GM10266 (cell line): ENCODE data around the gene KIF13A.

Experiments
- DNase-seq: peaks from one replicate; pipeline ENCODE4 v3.0.0; 2012; ENCODE audit errors: extremely low spot score
- TF ChIP-seq, protein P1 (sequence below): IDR thresholded peaks from 2 replicates; pipeline ENCODE4 v1.5.1; 2012; ENCODE audit warnings: mild to moderate bottlenecking, low read depth; ENCODE audit not compliant: control insufficient read depth, insufficient read depth; ENCODE audit errors: missing control alignments

KIF13A gene

DNA sequence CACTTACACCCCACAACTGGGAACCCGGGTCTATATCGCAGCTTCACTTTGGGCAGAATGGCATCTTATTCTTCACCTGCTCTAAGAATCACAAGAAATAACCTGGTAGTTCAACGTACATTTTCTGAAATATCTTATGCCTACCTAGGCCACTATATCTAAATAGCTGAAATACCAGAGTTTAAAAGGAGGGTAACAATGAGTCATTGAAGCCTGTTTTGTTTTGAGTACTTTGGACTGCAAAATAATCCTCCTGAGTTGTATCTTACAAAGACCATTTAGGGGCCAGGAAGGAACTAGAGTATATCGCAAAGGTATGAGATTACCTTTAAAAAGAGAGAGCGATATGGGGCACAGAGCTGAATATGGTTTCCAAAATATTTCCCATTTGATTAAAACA, 184.0 kb downstream of the KIF13A start:
- no peak for DNase-seq
- TF ChIP-seq, protein P1, sequence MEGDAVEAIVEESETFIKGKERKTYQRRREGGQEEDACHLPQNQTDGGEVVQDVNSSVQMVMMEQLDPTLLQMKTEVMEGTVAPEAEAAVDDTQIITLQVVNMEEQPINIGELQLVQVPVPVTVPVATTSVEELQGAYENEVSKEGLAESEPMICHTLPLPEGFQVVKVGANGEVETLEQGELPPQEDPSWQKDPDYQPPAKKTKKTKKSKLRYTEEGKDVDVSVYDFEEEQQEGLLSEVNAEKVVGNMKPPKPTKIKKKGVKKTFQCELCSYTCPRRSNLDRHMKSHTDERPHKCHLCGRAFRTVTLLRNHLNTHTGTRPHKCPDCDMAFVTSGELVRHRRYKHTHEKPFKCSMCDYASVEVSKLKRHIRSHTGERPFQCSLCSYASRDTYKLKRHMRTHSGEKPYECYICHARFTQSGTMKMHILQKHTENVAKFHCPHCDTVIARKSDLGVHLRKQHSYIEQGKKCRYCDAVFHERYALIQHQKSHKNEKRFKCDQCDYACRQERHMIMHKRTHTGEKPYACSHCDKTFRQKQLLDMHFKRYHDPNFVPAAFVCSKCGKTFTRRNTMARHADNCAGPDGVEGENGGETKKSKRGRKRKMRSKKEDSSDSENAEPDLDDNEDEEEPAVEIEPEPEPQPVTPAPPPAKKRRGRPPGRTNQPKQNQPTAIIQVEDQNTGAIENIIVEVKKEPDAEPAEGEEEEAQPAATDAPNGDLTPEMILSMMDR = no peak

DNA sequence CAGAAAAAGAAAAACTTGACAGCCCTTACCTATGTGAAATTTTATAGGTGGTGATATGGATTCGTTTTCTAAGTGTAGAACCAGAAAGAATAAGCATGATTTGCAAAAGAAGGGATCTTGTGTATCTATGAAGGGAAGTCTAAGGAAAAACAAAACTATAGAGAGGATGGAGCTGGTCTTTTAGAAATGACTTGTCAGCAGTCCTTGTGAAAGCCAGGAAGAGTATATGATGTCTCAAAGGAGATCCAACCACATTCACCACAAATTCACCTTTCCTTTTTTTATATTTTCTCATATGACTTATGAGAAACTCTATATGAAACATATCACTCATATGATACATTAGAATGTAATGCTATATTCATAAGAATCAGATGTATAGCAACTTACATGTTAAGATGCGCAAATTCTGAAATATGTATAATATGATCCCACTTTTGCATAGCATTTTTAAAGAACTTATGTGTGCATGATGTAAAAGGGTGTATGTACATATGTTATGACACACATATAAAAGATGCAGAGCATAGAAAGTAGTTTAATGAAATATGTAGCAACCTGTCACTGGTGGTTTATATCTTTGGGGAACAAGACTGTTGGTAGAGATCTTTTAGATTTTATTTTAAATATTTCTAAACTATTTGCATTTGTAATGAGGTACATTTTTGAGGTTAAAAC, 188.8 kb downstream of the KIF13A start:
- TF ChIP-seq, protein P1 = no peak
- DNase-seq = no peak

- TF ChIP-seq, protein P1 = no peak
- DNase-seq = no peak
Observed at GRCh38 chr6:17790489-17790888, 196.9 kb downstream of the KIF13A start.

DNA sequence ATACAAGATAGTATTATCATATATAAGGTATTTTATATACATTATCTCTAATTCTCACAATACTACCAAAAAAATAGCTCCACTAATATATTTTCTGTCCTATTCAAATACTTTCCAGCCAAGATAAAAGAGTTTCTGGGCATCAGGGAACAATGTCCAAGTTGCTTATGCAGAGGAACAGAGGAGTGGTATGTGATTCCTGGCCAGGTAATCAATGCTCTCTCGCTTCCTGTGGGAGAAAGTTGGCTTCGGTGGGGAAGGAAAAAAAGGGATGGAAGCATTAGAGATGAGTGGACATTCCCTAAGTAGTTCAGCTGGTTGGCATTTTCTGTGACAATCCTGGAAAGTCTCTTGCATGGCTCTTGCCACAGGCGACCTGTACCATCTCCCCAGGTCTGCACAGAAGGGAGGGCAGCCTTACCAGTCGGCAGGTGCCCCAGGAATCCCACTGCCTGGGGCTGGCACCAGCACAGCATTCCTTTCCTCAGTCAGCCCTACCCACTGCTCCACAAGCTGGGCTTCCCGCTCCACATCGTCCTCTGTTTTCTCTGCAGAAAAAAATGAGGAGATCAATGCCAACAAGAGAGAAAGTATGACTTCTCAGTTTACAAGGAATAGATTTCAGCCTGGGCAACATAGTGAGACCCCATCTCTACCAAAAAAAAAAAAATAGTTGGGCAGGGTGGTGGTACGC, 202.2 kb downstream of the KIF13A start:
- no peak for DNase-seq
- TF ChIP-seq, protein P1 = no peak

DNA sequence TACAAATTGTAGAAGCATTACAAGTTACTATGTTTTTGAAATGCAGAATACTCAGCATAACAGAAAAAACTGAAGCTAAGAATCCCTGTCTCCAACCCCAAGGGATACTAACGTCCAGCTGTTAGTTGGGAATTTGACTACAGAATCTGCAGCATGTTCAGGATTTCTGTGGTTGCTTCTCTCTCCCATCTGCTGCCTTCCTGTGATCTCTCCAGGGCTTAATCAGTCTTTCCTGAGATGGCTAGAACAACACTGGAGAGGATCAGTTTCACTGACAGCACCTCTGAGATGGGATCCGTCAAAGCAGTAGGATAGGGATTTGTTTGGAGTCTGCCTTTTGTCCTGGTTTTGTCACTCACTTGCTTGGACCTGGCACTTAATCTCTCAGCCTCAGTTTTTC, 207.4 kb downstream of the KIF13A start:
- TF ChIP-seq, protein P1 = no peak
- DNase-seq = no peak

GRCh38 chr6:17771609-17772008, 215.8 kb downstream of the KIF13A start:
- DNase-seq = no peak
- TF ChIP-seq, protein P1 = no peak

DNA sequence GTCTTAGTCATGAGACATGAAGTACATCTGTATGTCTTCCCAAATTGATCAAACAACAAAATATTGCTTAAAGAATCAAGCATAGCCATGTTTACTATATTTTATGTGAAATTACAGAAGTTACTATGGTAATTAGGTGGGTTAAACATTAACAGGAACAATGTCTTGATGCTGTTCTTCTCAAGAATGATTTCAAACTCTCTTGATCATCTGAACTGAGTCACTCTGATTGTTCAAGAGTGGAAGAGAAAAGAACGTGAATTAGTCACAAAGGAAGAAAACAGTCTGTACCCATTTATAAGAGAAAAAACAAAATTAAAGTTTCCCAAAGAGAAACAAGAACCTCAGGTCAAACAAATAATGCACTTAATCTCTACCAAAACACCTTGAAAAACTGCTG, 218.6 kb downstream of the KIF13A start:
- no peak for DNase-seq
- TF ChIP-seq, protein P1 = no peak
